Neutrophil (primary cell): Measurements from ENCODE around the gene BCAP31.
"Not testable (repeated sequence)": the region's sequence is repeated elsewhere in the genome, so short reads cannot be mapped to it uniquely, and the experiment has no call there.

Experiments
- H3K27ac ChIP-seq: fragments of 200-600 bp; sonication (generic); 2 replicates; pipeline ENCODE4 v1.5.1; 2016; ENCODE audit warnings: mild to moderate bottlenecking, moderate library complexity
- H3K27me3 ChIP-seq: fragments of 200-600 bp; sonication (generic); 2 replicates; pipeline ENCODE4 v1.6.0; 2016; ENCODE audit warnings: mild to moderate bottlenecking
- H3K36me3 ChIP-seq: fragments of 200-600 bp; sonication (generic); 2 replicates; pipeline ENCODE4 v1.5.1; 2017
- H3K4me1 ChIP-seq, 2 experiments: fragments of 200-600 bp in 1 of 2; sonication (generic) in 1 of 2; 1 replicate in 1 of 2; 2 replicates in 1 of 2; pipeline versions ENCODE4 v1.5.1 to v1.6.1; 2013 to 2016; ENCODE audit warnings: low read depth in 1 of 2, low read length in 1 of 2, mild to moderate bottlenecking in 1 of 2, moderate library complexity in 1 of 2; ENCODE audit not compliant: control insufficient read depth in 1 of 2, insufficient read depth in 1 of 2
- H3K4me3 ChIP-seq, 2 experiments: fragments of 200-600 bp in 1 of 2; sonication (generic) in 1 of 2; 1 replicate in 1 of 2; 2 replicates in 1 of 2; pipeline ENCODE4 v1.5.1; 2013 to 2016; ENCODE audit warnings: low read depth in 1 of 2, low read length in 1 of 2, mild to moderate bottlenecking in 1 of 2, moderate library complexity in 1 of 2
- H3K9me3 ChIP-seq: fragments of 200-600 bp; sonication (generic); 2 replicates; pipeline ENCODE4 v1.5.1; 2016
- CTCF ChIP-seq: fragments of 200-600 bp; sonication (generic); IDR thresholded peaks from 2 replicates; pipeline ENCODE4 v1.5.1; 2016; ENCODE audit warnings: antibody characterized with exemption

BCAP31 gene

GRCh38 chrX:153763298-153763932 lies 39.2 kb upstream of the BCAP31 start:
- TF ChIP-seq CTCF, result no peak
- H3K4me1 ChIP-seq, result no peaks in the 10 kb centered on the region

GRCh38 chrX:153762626-153763173 lies 38.5 kb upstream of the BCAP31 start:
- Histone ChIP-seq H3K36me3 (no peaks in the 10 kb centered on the region), H3K4me3 (no peak overlapping the region), H3K27ac (no peak overlapping the region), H3K9me3 (no peaks in the 10 kb centered on the region), H3K27me3 (peaks cover 25% of the 10 kb centered on the region), H3K4me1 (no peaks in the 10 kb centered on the region)
- no peak for TF ChIP-seq CTCF

More at GRCh38 chrX:153763298-153763932, 39.2 kb upstream of the BCAP31 start:
- H3K27ac ChIP-seq, result no peak overlapping the region
- peaks cover 25% of the 10 kb centered on the region for H3K27me3 ChIP-seq
- H3K36me3 ChIP-seq, result no peaks in the 10 kb centered on the region
- no peaks in the 10 kb centered on the region for H3K9me3 ChIP-seq
- no peak overlapping the region for H3K4me3 ChIP-seq

- Histone ChIP-seq H3K27me3 (peaks cover 24% of the 10 kb centered on the region), H3K27ac (no peak overlapping the region), H3K4me3 (no peak overlapping the region), H3K4me1 (no peaks in the 10 kb centered on the region), H3K36me3 (no peaks in the 10 kb centered on the region), H3K9me3 (no peaks in the 10 kb centered on the region)
- no peak for TF ChIP-seq CTCF
Observed at GRCh38 chrX:153761863-153762262, 37.7 kb upstream of the BCAP31 start.

- TF ChIP-seq CTCF, result no peak
- H3K36me3 ChIP-seq, result no peaks in the 10 kb centered on the region
- no peak overlapping the region for H3K4me3 ChIP-seq
- no peaks in the 10 kb centered on the region for H3K9me3 ChIP-seq
- no peaks in the 10 kb centered on the region for H3K4me1 ChIP-seq
- no peaks in the 10 kb centered on the region for H3K27me3 ChIP-seq
- H3K27ac ChIP-seq, result no peak overlapping the region
Observed at GRCh38 chrX:153755136-153755535, 30.9 kb upstream of the BCAP31 start.

- no peak overlapping the region for H3K27ac ChIP-seq
- no peak for TF ChIP-seq CTCF
- no peak overlapping the region for H3K4me3 ChIP-seq
- peaks cover 10% of the 10 kb centered on the region for H3K27me3 ChIP-seq
- no peaks in the 10 kb centered on the region for H3K9me3 ChIP-seq
- H3K36me3 ChIP-seq, result no peaks in the 10 kb centered on the region
- no peaks in the 10 kb centered on the region for H3K4me1 ChIP-seq
Observed at GRCh38 chrX:153750127-153750774, 26.1 kb upstream of the BCAP31 start.

- not testable (repeated sequence) for H3K9me3 ChIP-seq
Observed at GRCh38 chrX:153749017-153749416, 24.8 kb upstream of the BCAP31 start.

GRCh38 chrX:153746991-153747390 lies 22.8 kb upstream of the BCAP31 start:
- Histone ChIP-seq H3K27me3 (peaks cover 24% of the 10 kb centered on the region), H3K36me3 (peaks cover 18% of the 10 kb centered on the region)
- H3K9me3 ChIP-seq, H3K4me1 ChIP-seq, H3K4me3 ChIP-seq, H3K27ac ChIP-seq: not testable (repeated sequence)

More at GRCh38 chrX:153749017-153749416, 24.8 kb upstream of the BCAP31 start:
- not testable (repeated sequence) for H3K27ac ChIP-seq, H3K4me3 ChIP-seq, H3K4me1 ChIP-seq, H3K36me3 ChIP-seq
- H3K27me3 ChIP-seq, result peaks cover 22% of the 10 kb centered on the region
